T-helper 2 cell (primary cell): Measurements from ENCODE around the gene LYSMD3.

Experiments used
- DNase-seq, 5 experiments: peaks; one replicate each; pipeline versions ENCODE4 v3.0.0 to v3.0.0-alpha.2; 2012 to 2022

Gene LYSMD3

DNA sequence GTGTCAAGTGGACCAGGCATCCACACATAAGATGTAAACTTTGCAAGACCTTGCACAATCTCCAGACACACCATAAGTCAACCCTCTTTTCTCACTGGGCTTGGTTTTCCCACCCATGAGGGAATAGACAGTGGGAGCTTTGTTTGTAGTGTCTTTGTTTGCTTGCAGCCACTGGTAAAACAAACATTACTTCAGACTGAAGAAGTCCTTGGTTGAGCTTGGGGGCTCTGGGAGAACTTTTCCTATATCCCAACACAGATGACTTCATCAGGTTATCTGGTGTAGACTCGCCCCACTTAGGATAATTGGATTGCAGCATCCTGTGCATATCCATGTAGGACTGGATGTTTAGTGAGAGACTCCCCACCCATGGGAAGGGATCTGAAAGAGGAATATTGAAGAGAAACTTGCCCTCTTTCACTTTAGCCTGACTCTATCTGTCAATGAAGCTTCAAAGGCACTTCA lies 17.7 kb upstream of the LYSMD3 start:
- DNase-seq: no peak

DNA sequence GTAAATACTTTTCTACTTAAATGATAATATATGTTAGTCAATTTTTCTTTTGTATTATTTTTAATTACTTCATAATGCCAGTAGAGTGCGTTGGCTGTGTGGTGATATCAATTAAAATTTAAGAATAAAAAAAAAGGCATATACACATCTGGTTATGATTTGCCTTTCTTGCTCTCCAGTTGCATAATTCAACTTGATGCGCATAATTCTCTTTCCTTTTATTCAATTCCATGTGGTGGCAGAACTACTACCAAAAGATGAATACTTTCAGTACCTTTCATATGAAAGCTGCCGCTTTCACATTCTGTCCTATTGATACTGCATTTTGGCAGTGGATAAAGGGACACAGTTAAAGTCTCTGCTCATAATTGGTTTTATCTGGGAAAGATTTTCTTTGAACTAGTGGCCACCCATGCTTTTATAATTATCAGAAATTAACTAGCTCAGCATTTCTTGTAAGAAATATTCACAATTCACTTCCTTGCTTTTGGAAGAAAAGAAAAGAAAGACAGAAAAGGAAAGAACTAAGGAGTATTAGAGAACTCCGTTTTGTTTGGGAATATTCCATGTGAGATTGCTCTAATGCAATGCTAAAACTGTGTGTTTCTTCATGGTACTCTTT lies 16.9 kb upstream of the LYSMD3 start:
- no peak for DNase-seq

DNA sequence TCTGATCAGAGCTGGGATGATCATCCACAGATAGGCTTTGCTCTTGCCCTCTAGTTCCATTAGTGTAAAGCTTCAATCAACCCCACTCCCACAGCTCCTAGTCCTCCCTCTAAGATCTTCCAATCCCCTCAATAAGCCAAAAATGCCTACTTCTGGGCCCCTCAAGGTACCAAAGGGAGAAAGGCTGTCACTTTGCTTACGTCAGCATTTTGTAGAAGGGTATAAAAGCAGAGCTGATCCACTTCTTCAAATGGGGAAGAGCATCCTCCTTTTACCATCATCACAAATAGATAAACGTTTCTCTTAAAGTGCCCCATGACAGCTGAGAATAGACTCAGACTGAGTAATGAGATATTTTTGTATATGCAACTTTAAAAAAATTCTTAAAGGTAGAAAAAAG lies 16.1 kb upstream of the LYSMD3 start:
- DNase-seq: no peak

DNA sequence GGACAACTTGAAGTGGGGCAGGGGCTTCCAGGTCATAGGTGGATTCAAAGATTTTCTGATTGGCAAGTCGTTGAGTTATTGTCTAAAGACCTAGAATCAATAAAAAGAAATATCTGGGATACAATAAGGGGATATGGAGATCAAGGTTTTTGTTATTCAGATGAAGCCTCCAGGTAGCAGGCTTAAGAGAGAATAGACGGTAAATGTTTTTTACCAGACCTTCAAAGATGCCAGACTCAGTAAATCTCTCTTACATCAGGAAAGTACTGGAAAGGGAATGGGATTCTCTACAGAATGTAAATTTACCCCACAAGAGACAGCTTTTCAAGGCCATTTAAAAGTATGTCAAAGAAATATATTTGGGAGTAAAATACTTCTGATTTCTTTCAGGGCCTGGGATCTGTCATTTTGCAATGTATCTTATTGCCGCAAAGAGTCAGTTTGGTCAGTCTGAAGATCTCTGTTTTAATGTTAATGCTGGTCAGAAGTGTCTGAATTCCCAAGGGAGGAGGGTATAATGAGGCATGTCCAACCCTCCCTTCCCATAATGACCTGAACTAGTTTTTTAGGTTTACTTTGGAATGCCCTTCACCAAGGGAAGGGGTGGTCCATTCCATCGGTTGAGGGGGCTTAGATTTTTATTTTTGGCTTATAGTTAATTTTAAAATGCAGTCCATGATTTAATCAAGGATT lies 13.6 kb upstream of the LYSMD3 start:
- no peak for DNase-seq

DNA sequence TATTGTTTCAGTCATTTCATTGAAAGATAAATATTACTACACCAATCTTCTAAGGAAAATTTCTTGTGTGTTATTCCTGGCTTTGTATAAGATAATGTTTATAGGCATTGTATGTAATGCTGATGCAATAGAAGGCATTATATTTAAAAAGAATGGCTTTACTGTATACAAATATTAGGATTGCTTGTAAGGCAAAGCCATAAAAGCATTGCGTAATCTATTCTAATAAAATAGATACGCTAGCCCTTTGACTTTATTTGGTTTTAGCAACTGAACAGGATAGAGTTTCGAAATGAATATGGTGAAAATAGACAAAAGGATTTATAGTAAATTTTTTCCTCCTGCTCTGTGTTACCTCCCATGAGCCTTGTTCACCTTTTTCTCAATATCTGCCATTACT lies 5.5 kb upstream of the LYSMD3 start:
- DNase-seq: no peak

DNA sequence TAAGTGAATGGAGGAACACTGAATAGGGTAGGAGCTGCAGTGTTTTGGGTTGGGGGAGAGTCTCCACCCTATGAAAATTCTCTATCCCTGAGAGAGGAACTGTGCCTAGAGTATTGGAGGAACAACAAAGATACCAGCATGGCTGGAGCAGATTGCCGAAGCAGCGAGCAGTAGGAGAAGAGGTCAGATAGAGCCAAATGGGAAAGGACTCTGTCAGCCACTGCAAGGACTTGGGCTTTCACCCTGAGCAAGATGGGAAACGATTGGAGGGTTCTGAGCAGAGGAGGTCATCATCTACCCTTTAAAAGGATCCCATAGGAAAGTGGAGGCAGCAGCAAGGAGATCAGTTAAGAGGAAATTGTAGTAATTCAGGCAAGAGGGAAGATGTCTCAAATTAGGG lies 4.4 kb upstream of the LYSMD3 start:
- no peak for DNase-seq

DNA sequence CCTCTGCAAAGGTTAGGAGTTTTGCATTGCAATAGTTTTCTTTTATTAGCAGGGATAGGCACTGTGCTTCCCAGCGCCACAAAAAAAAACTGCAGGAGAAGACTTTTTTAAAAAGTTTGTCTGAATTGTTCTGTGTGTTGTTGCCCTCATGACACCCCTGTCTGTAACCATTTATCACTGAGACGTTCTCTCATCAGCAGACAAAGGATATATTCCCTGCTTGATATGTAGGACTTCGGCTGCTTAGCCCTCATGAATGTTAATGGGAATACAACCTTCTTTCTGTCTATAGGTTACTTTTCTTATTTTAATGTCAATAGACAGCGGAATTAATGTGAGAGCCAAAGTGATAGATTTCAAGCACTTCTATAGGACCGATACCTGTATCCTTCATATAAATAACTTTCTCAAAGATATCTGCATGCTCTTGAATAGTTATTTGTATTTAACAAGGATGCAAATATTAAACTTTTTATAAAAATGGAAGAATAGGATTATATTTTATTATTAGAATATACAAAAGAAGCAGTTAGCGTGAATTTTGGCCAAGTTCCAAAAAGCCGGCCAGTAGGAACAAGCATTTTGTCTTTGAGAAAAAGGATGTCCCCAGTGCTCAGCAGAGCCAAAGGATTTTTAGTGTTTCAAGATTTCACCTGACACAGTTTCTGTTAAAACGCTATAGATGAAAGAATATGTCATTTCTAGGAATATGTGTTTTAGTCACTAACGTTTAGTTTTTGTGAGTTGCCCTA lies 1.5 kb upstream of the LYSMD3 start:
- no peak for DNase-seq

DNA sequence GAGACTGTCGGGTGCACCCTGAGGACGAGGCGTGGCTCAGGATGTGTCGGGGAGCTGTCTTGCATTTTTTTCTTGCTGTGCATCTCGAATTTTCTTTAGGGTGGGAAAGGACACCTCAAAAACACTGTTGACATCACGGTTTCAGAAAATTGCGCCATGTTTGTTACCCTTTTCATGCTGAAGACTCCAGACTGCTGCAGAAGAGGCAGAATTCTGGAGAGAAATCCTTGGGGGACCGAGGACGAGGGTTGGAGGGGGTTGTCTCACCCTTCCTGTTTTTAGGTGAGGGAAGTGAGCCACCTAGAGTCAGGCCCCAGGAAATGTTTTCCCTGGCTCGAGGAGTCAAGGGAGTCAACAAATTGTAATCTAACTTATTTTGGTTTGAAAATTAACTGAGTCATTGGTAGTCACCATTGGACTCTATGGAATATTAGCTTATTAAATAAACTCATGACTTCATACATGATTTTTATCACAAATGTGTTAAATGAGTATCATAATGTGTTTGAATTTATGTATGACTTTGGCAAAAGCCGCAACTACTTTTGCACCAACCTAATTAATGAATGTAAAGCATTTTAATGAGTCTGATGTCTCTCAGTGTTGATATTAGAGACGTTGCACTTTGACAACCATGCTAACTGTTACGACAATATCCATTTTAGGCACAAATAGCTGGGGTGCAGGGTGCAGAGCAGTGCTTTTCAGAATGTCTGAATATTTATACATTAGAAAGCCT lies 724 bp upstream of the LYSMD3 start:
- DNase-seq: peak in 3 of 5 experiments; percentile 36 to 84 (median 39)

DNA sequence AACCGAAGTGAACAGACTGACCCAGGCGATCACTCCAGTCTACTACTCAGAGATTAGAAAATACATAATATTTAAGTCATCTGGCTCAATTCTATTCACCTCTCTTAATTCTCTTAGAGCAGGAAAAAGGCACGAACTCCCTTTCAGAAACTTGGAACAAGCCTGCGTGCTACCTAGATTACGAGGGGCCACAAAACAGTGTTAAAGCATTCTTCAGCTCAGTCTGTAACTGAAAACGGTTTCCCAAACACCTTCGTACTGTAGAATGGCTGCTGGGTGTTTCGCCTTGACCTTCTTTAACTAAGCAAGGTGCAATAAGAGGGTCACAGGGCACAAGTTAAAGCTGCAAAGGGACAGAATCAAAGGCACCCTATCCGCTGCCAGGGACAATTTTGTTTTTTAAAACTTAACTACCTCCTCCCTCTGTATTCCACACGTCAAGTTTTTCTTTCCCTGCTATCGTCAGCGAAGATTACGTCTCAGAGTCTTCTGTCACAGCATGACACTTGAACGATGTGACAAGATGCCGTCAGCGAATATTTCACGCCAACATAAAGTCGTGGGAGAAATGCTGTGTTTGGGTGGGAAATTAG lies 687 bp downstream of the LYSMD3 start:
- peak in 1 of 5 experiments; percentile 59 for DNase-seq

DNA sequence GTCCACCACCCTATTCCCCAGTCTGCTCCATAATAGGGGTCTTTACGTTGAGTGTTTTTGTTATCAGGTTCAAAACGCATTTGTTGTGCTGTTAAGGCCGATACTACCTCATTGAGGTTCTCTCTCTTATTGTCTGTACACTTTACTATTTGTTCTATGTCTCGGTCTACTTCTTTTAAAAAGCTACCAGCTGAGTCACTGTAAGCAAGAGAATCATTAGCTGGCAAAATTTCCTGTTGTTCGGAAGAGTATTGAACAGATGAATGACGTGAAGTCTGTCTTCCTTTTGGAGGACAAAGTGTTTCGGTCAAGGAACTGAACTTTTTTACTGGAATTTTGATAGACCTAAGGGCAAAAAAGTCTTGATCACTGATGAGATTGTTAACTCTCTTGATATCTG lies 10.3 kb downstream of the LYSMD3 start:
- DNase-seq: no peak

DNA sequence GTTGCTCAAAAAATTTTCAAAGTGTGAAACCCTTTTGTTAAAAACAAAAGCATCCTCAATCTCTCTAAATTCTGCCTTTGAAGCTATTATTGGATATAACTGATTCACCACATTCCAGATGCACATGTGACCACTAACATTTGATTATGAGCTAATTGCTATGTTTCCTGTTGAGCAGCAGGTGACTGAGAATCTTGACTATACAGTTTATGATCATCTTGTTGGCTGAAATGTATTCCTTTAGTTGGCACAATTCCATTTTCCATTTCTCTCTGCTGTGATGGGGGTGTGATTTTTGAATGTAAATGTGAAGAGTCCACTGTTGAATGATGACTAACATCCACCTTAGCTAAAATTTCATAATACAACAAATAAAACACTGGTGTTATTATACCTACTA lies 10.7 kb downstream of the LYSMD3 start:
- no peak for DNase-seq

DNA sequence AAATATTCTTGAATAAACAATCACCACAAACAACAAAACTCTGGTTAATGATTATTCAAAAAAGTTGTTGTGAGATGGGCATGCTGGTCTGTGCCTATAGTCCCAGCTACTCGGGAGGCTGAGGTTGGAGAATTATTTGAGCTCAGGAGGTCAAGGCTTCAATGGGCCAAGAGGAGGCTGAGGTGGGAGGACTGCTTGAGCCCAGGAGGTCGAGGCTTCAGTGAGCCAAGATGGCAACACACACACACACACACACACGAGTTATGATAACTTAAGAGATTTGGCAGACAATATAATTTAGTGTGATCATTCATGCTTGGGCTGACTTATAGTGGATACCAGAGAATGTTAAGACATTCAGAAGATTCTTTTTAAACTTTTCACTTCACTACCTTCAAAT lies 14.9 kb downstream of the LYSMD3 start:
- DNase-seq: no peak

DNA sequence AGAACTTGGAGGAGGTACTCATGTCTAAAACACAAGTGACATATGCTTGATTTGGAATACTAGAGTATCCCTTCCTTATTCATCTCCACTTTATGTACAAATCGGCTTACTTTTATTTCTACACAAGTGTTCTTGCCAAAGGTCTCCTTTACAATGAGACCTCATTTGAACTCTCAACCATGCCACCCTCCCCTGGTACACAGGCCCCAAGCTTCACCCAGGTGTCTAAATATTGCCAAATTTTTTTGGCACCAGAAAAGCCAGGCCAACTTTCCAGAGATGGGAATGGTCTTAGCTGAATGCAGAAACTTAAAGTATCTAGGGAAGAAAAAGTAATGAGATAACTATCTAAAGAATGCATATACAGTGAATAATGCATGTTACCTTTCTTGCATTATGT lies 18.9 kb downstream of the LYSMD3 start:
- no peak for DNase-seq

DNA sequence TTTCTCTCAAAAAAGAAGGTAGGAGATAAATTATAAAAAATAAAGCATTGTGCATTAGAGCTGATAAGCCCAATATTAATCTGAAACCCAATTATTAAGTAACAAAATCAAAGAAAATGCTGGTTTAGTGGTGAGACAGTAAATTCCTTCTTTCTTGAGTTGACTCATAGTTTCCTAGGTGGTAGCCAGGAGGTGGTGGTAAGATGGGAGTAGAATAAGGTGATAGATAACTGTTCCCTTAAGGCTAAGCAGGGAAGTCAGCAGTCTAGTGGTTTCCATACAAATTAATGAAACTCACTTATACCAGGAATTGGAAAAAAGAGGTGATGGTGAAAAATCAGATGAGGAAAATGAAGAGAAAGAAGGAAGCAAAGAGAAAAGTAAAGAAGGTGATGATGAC lies 23.2 kb downstream of the LYSMD3 start:
- DNase-seq: no peak

DNA sequence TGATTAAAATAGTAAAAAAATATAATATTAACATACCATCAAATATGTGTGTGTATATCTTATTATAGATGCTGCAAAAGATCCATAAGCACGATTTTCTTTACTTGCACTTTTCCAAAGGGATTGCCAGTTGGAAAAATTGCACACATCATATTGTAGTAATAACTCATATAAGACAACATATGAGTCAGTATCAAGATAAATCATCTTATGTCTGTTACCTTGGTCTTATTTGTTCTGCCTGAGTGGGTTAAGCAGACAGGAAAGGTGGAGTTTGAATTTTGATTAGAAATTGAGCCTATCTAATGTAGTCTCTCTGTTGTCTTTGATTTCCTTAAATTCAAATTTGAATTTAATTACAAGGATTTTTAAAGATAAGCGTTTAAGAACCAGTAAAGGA lies 24.6 kb downstream of the LYSMD3 start:
- DNase-seq: no peak

DNA sequence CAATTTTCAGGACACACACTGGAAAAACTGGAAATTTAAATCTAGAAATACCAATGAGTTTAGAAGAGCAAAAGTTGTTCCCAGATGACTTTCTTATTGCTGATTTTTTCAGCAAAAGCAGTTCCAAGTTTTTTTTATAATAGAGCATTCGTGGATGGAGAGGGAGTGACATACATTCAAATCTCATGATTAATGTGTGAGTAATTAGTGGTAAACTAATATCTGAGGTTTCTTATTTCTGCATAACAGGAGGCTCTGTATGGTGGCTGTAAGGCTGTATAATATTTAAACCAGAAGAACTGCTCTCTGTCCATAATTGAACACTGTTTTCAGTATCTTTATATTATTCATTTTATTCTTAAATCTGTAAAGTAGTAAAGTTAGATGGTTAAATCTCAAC lies 25.8 kb downstream of the LYSMD3 start:
- no peak for DNase-seq

DNA sequence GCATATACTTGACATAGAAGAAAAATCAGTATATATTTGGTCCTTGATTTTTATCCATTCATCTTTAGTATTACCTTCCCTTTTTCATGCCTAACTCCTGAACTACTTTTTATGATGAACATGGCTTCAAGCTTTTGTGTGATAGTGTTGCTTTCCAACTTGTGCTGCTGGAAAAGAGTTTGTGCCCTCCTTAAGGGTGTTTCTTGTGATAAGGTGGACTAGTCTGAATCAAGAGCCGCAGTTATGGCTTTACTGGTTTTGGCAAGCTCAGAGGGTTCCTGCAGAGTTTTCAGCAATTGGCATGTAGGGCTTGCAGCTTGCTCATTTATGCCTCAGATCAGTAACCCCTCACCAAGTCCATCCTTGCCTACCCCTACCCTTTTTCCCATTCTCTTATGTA lies 34.2 kb downstream of the LYSMD3 start:
- no peak for DNase-seq

DNA sequence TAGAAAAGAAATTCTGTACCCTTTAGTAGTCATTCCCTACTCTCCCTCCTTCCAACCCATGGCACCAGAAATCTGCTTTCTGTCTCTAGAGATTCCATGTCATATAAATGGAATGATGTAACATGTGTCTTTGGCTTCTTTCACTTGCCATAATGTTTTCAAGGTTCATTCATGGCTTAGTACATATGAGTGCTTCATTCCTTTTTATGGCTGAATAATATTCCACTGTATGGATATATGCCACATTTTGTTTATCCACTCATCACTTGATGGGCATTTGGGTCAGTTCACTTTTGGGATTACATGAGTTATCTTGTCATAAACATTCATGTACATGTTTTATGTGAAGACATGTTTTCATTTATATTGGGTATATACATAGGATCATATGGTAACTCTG lies 35.3 kb downstream of the LYSMD3 start:
- no peak for DNase-seq

DNA sequence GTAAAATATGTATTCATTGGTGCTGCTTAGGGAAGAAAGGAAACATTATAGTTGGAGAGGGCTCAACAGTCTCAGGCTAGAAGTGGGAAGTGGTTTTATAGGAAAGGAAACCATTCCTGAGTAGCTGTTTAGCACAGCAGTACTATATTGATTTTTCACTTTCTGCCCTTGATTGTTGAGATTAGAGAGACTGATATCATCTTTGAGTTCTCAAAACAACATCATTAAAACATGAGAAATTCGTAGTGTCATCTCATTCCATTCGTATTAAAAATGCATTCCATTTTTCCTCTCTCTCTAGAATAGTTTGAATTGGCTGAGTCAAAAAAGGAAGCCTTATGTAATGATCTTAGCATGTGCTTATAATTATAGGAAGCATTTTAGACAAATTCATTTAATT lies 40.6 kb downstream of the LYSMD3 start:
- no peak for DNase-seq

DNA sequence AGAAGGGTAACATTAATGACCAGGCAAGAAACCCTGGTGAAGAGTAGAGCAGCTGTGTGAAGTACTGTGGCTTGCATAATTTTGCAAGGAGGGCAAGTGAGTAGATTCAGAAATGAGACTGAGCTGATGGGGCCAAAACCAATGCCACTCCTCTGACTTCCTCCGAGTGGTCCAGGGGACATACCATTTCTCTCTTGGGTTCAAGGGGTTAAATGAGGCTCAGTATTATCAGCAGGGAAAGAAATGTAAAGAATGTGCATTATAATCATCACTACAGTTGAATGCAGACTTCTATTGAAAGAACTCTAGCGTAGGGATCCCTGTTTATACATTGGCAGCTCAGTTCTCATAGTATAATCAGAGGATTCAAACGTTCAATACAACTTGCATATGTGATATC lies 44.8 kb downstream of the LYSMD3 start:
- no peak for DNase-seq

DNA sequence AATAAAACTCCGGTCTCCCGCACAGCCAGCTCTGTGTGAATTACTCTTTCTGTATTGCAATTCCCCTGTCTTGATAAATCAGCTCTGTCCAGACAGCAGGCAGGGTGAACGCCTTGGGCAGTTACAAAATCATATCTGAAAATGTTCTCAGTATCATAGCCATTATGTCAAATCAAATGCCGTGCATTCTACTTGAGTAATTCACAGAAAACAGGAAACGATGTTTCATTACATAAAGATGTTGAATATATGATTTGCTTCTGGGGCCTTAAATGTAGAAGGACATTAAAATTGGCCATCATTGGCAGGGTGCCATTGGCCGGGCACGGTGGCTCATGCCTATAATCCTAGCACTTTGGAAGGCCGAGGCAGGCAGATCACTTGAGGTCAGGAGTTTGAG lies 46.2 kb downstream of the LYSMD3 start:
- no peak for DNase-seq

DNA sequence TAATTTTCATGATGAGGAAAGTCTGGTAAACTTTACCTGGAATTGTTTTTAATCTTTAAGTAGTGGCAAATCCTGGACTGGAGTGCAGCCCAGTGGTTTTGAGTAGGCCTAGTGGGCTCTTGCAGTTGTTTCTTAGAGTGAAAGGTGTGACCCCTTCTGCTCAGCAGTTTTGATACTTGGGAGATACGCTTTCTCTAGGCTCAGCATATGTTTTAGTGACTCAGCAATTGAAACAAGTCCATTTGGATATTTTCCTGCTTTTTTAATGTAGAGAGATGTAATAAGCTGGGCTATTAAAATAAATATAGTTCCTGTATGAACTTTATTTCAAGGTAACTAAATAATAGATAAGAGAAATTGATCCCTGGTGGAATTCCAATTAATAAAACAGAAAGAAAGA lies 48.7 kb downstream of the LYSMD3 start:
- DNase-seq: no peak
